Testis (tissue), 3 donors: ENCODE measurements around the gene TBC1D4. TPM values are rescaled to one million over a fixed set of nuclear protein-coding genes. Genes with fewer than 3 reads are reported as not detected.

ENCODE experiments used
- DNase-seq: peaks from one replicate; pipeline ENCODE4 v3.0.0-alpha.2; 2019
- H3K27ac ChIP-seq, 2 donors: fragments of 200-600 bp; sonication (generic); one replicate each; pipeline ENCODE4 v1.5.1; 2019
- H3K27me3 ChIP-seq: fragments of 200-600 bp; sonication (generic); one replicate; pipeline ENCODE4 v1.5.1; 2019
- H3K36me3 ChIP-seq: fragments of 200-600 bp; sonication (generic); one replicate; pipeline ENCODE4 v1.5.1; 2017; ENCODE audit warnings: low read depth; ENCODE audit errors: missing control alignments
- H3K4me1 ChIP-seq: fragments of 200-600 bp; sonication (generic); one replicate; pipeline ENCODE4 v1.5.1; 2019
- H3K4me3 ChIP-seq, 2 donors: fragments of 200-600 bp; sonication (generic); one replicate each; pipeline ENCODE4 v1.5.1; 2017 to 2019
- H3K9me3 ChIP-seq: fragments of 200-600 bp; sonication (generic); one replicate; pipeline ENCODE4 v1.5.1; 2017
- CTCF ChIP-seq, 3 experiments: fragments of 450-650 bp in 2 of 3; fragments of 200-600 bp in 1 of 3; sonication (generic) in 1 of 3; IDR thresholded peaks; one replicate each; pipeline ENCODE4 v1.5.1; 2016 to 2019; ENCODE audit warnings: antibody characterized with exemption in 3 of 3, mild to moderate bottlenecking in 2 of 3, moderate library complexity in 1 of 3
- POLR2A ChIP-seq: fragments of 450-650 bp; IDR thresholded peaks from one replicate; pipeline ENCODE4 v1.6.1; 2017; ENCODE audit warnings: antibody characterized with exemption, mild to moderate bottlenecking, moderate library complexity
- WGBS, 2 donors: methylation state at CpG; one replicate each; pipeline ENCODE4 v1.1.5; 2018; 5-methylcytosine and 5-hydroxymethylcytosine counted together
- intact Hi-C: fragments of 100-400 bp; cut with DNase I; formaldehyde crosslinking; loops from one replicate; pipeline ENCODE4 v1.15.1; 2023; ENCODE audit warnings: low total_unique reads
- polyA plus RNA-seq: library from polyadenylated mRNA; stranded (reverse); fragments of 350-450 nt; fragmentation: Illumina TruSeq; extraction: RNeasy Lipid Tissue Mini Kit (QIAGEN cat#74804); gene quantifications from one replicate; pipeline ENCODE4 v1.2.3, GENCODE V29; 2014; ENCODE audit warnings: low read depth, low replicate concordance; ENCODE audit not compliant: insufficient read depth
- total RNA-seq, 2 donors: library from RNA; depleted of rRNA; stranded (reverse); fragments of >200 nt; gene quantifications; one replicate each; pipeline ENCODE4 v1.2.3, GENCODE V29; 2016

Gene TBC1D4
- total and polyA plus RNA-seq, 3 donors from 2014 or later = 12.7 to 23.5 (median 20.4) TPM

- H3K4me1 ChIP-seq = no peaks in the 10 kb centered on the region
- H3K4me3 ChIP-seq = no peak overlapping the region
Measured at GRCh38 chr13:75446874-75447273, 35.1 kb downstream of the TBC1D4 start.

GRCh38 chr13:75445717-75446499, 36.1 kb downstream of the TBC1D4 start:
- no peak for TF ChIP-seq CTCF (IDR thresholded peaks at IDR 0.05)
- TF ChIP-seq POLR2A = no peak
- Histone ChIP-seq H3K27ac (no peak overlapping the region), H3K4me3 (no peak overlapping the region), H3K36me3 (no peaks in the 10 kb centered on the region), H3K27me3 (no peaks in the 10 kb centered on the region), H3K9me3 (no peaks in the 10 kb centered on the region), H3K4me1 (no peaks in the 10 kb centered on the region)
- no peak for DNase-seq
- WGBS, 2 donors = 76% methylated on average over 7 of the region's 7 CpGs
- intact Hi-C loops = no loop called here

More at GRCh38 chr13:75446874-75447273, 35.1 kb downstream of the TBC1D4 start:
- H3K27me3 ChIP-seq = no peaks in the 10 kb centered on the region
- 85 to 94% methylated on average over 3 of the region's 3 CpGs for WGBS, 2 donors
- DNase-seq = no peak
- no peak for TF ChIP-seq POLR2A
- H3K36me3 ChIP-seq = no peaks in the 10 kb centered on the region
- intact Hi-C loops = no loop called here
- H3K9me3 ChIP-seq = no peaks in the 10 kb centered on the region
- H3K27ac ChIP-seq = no peak overlapping the region

- no peak for DNase-seq
- TF ChIP-seq POLR2A (no peak), CTCF (IDR thresholded peaks at IDR 0.05) (no peak)
- Histone ChIP-seq H3K9me3 (no peaks in the 10 kb centered on the region), H3K27me3 (no peaks in the 10 kb centered on the region), H3K4me3 (no peak overlapping the region), H3K4me1 (no peaks in the 10 kb centered on the region), H3K36me3 (no peaks in the 10 kb centered on the region), H3K27ac (no peak overlapping the region)
- intact Hi-C loops = no loop called here
- whole genome bisulfite sequencing, 2 donors = 91 to 96% methylated on average over 6 of the region's 6 CpGs
Measured at GRCh38 chr13:75444016-75444415, 38.0 kb downstream of the TBC1D4 start.

GRCh38 chr13:75443356-75443958, 38.5 kb downstream of the TBC1D4 start:
- WGBS, 2 donors = 83 to 84% methylated on average over 8 of the region's 8 CpGs
- Histone ChIP-seq H3K4me1 (no peaks in the 10 kb centered on the region), H3K4me3 (no peak overlapping the region), H3K27me3 (no peaks in the 10 kb centered on the region), H3K27ac (no peak overlapping the region), H3K36me3 (no peaks in the 10 kb centered on the region), H3K9me3 (no peaks in the 10 kb centered on the region)
- intact Hi-C loops = no loop called here
- no peak for TF ChIP-seq POLR2A
- TF ChIP-seq CTCF (IDR thresholded peaks at IDR 0.05) = no peak
- no peak for DNase-seq

- WGBS, 2 donors = 79 to 80% methylated on average over 6 of the region's 6 CpGs
- intact Hi-C loops = no loop called here
- no peak for DNase-seq
Measured at GRCh38 chr13:75442736-75443234, 39.2 kb downstream of the TBC1D4 start.

More at GRCh38 chr13:75442736-75443234, 39.2 kb downstream of the TBC1D4 start:
- H3K27ac ChIP-seq = no peak overlapping the region
- no peaks in the 10 kb centered on the region for H3K36me3 ChIP-seq
- no peak overlapping the region for H3K4me3 ChIP-seq
- H3K27me3 ChIP-seq = no peaks in the 10 kb centered on the region
- TF ChIP-seq CTCF (IDR thresholded peaks at IDR 0.05) (no peak), POLR2A (no peak)
- peaks cover 1% of the 10 kb centered on the region for H3K4me1 ChIP-seq
- no peaks in the 10 kb centered on the region for H3K9me3 ChIP-seq
